Spleen (tissue), 7 donors: ENCODE measurements around the gene SYNE2.

ENCODE experiments used
- POLR2A ChIP-seq, 3 donors: fragments of 450-650 bp; IDR thresholded peaks; one replicate each; pipeline ENCODE4 v1.5.1; 2017; ENCODE audit warnings: antibody characterized with exemption in 3 of 3, mild to moderate bottlenecking in 1 of 3
- TF ChIP-seq, protein P1 (sequence below), 11 experiments: fragments of 200-600 bp in 7 of 11; fragments of 450-650 bp in 4 of 11; sonication (generic) in 4 of 11; IDR thresholded peaks in 8 of 11; conservative IDR thresholded peaks in 3 of 11; 1 replicate in 7 of 11; 2 replicates in 4 of 11; pipeline versions ENCODE4 v1.4.0 to v1.8.0; 2016 to 2021; ENCODE audit warnings: antibody characterized with exemption in 11 of 11, inconsistent platforms in 4 of 11, mild to moderate bottlenecking in 1 of 11
- donor health status: DM: no; HTN: no; CAD: no; lungs with moderate emphysema.
- donor health status: DM: no; HTN: no; CAD: no.
- donor health status: DM: no; HTN: no; CAD: no.

DNA sequence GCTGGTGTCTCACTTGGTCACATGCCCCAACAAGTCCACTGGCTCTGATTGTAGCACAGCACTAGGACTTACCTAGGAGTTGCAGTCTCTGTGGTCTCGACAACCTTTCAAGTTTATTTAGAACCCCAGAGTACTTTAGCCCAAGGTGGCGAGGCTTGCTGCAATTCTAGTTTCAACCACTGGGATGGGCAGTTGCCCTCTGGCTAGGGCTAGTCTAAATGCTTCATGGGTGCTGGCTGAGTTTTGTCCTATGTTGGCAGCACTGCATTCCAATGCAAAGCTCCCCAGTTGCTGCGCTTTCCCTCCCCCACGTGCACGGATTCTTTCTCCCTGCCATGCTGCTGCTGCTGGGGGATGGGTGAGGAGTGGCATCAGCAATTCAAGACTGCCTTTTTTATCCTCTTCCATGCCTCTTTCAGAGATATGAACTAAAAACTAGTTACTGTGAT, 207.9 kb downstream of the SYNE2 start:
- TF ChIP-seq, protein P1, sequence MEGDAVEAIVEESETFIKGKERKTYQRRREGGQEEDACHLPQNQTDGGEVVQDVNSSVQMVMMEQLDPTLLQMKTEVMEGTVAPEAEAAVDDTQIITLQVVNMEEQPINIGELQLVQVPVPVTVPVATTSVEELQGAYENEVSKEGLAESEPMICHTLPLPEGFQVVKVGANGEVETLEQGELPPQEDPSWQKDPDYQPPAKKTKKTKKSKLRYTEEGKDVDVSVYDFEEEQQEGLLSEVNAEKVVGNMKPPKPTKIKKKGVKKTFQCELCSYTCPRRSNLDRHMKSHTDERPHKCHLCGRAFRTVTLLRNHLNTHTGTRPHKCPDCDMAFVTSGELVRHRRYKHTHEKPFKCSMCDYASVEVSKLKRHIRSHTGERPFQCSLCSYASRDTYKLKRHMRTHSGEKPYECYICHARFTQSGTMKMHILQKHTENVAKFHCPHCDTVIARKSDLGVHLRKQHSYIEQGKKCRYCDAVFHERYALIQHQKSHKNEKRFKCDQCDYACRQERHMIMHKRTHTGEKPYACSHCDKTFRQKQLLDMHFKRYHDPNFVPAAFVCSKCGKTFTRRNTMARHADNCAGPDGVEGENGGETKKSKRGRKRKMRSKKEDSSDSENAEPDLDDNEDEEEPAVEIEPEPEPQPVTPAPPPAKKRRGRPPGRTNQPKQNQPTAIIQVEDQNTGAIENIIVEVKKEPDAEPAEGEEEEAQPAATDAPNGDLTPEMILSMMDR (IDR thresholded peaks at IDR 0.05 in 8 of 11, conservative IDR thresholded peaks at IDR 0.05 in 3 of 11) = peak in 7 of 11 experiments; percentile 9 to 42 (median 26)
- no peak for TF ChIP-seq POLR2A (IDR thresholded peaks at IDR 0.05)
